HEK293 (cell line): ENCODE results near the gene EXOC3L2.

Experiments used
- BCL11B ChIP-seq: fragments of 450-650 bp; formaldehyde crosslinking; IDR thresholded peaks from 2 replicates; pipeline ENCODE4 v1.5.1; 2016; ENCODE audit warnings: low read depth, missing biosample characterization, missing genetic modification characterization
- GLI4 ChIP-seq: fragments of 450-650 bp; formaldehyde crosslinking; IDR thresholded peaks from 2 replicates; pipeline ENCODE4 v1.5.1; 2016; ENCODE audit warnings: missing biosample characterization, missing genetic modification characterization
- KLF8 ChIP-seq: fragments of 450-650 bp; formaldehyde crosslinking; IDR thresholded peaks from 2 replicates; pipeline ENCODE4 v1.5.1; 2016; ENCODE audit warnings: missing biosample characterization, missing genetic modification characterization
- PRDM1 ChIP-seq: fragments of 450-650 bp; formaldehyde crosslinking; IDR thresholded peaks from 2 replicates; pipeline ENCODE4; 2016; ENCODE audit warnings: missing biosample characterization, missing genetic modification characterization
- REPIN1 ChIP-seq: fragments of 450-650 bp; formaldehyde crosslinking; IDR thresholded peaks from 2 replicates; pipeline ENCODE4 v1.5.1; 2017; ENCODE audit warnings: missing biosample characterization, missing genetic modification characterization, low read depth
- SP2 ChIP-seq: fragments of 450-650 bp; formaldehyde crosslinking; IDR thresholded peaks from 2 replicates; pipeline ENCODE4 v1.5.1; 2016; ENCODE audit warnings: missing biosample characterization, missing genetic modification characterization
- TCF7L2 ChIP-seq: IDR thresholded peaks from 2 replicates; pipeline ENCODE4 v1.6.1; 2011; ENCODE audit warnings: low read depth, mild to moderate bottlenecking, inconsistent platforms, low read length, moderate library complexity, borderline replicate concordance
- WT1 ChIP-seq: fragments of 450-650 bp; formaldehyde crosslinking; IDR thresholded peaks from 2 replicates; pipeline ENCODE4 v1.5.1; 2016; ENCODE audit warnings: missing biosample characterization, missing genetic modification characterization
- ZFHX2 ChIP-seq: fragments of 450-650 bp; formaldehyde crosslinking; conservative IDR thresholded peaks from 2 replicates; pipeline ENCODE4 v1.5.1; 2016; ENCODE audit warnings: missing biosample characterization, missing genetic modification characterization
- ZFP3 ChIP-seq: fragments of 450-650 bp; formaldehyde crosslinking; IDR thresholded peaks from 2 replicates; pipeline ENCODE4 v1.5.1; 2016; ENCODE audit warnings: low read depth, missing biosample characterization, missing genetic modification characterization
- ZFP69B ChIP-seq: fragments of 450-650 bp; formaldehyde crosslinking; IDR thresholded peaks from 2 replicates; pipeline ENCODE4 v1.5.1; 2016; ENCODE audit warnings: missing biosample characterization, missing genetic modification characterization
- ZIC2 ChIP-seq: fragments of 450-650 bp; formaldehyde crosslinking; IDR thresholded peaks from 2 replicates; pipeline ENCODE4 v1.5.1; 2016; ENCODE audit warnings: missing biosample characterization, missing genetic modification characterization
- ZNF140 ChIP-seq: fragments of 450-650 bp; formaldehyde crosslinking; IDR thresholded peaks from 2 replicates; pipeline ENCODE4 v1.5.1; 2016; ENCODE audit warnings: missing biosample characterization, missing genetic modification characterization
- ZNF221 ChIP-seq: fragments of 450-650 bp; formaldehyde crosslinking; IDR thresholded peaks from 2 replicates; pipeline ENCODE4 v1.5.1; 2017; ENCODE audit warnings: missing biosample characterization, missing genetic modification characterization, borderline replicate concordance
- ZNF555 ChIP-seq: fragments of 450-650 bp; formaldehyde crosslinking; conservative IDR thresholded peaks from 2 replicates; pipeline ENCODE4 v1.5.1; 2017; ENCODE audit warnings: missing biosample characterization, mild to moderate bottlenecking, missing genetic modification characterization, inconsistent platforms
- ZNF621 ChIP-seq: fragments of 450-650 bp; formaldehyde crosslinking; IDR thresholded peaks from 2 replicates; pipeline ENCODE4 v1.5.1; 2017; ENCODE audit warnings: missing biosample characterization, missing genetic modification characterization
- ZNF629 ChIP-seq: fragments of 450-650 bp; formaldehyde crosslinking; IDR thresholded peaks from 2 replicates; pipeline ENCODE4 v1.5.1; 2017; ENCODE audit warnings: missing biosample characterization, missing genetic modification characterization
- ZNF660 ChIP-seq: fragments of 450-650 bp; IDR thresholded peaks from 2 replicates; pipeline ENCODE4 v1.5.1; 2018; ENCODE audit warnings: missing biosample characterization, mild to moderate bottlenecking, missing genetic modification characterization
- ZNF670 ChIP-seq: fragments of 450-650 bp; formaldehyde crosslinking; IDR thresholded peaks from 2 replicates; pipeline ENCODE4 v1.5.1; 2016; ENCODE audit warnings: missing biosample characterization, missing genetic modification characterization, low read depth
- ZNF830 ChIP-seq: fragments of 450-650 bp; IDR thresholded peaks from 2 replicates; pipeline ENCODE4 v1.5.0; 2018; ENCODE audit warnings: missing biosample characterization, missing genetic modification characterization, low read depth, mild to moderate bottlenecking, moderate library complexity
- TF ChIP-seq, protein P1 (sequence below): fragments of 450-650 bp; formaldehyde crosslinking; IDR thresholded peaks from 2 replicates; pipeline ENCODE4 v1.5.1; 2016; ENCODE audit warnings: missing biosample characterization, missing genetic modification characterization, borderline replicate concordance
- TF ChIP-seq, protein P2 (sequence below): fragments of 450-650 bp; formaldehyde crosslinking; conservative IDR thresholded peaks from 2 replicates; pipeline ENCODE4 v1.5.1; 2016; ENCODE audit warnings: low read depth, missing biosample characterization, missing genetic modification characterization
- TF ChIP-seq, protein P3 (sequence below): fragments of 450-650 bp; formaldehyde crosslinking; IDR thresholded peaks from 2 replicates; pipeline ENCODE4 v1.5.1; 2017; ENCODE audit warnings: missing biosample characterization, missing genetic modification characterization
- TF ChIP-seq, protein P4 (sequence below): fragments of 450-650 bp; formaldehyde crosslinking; IDR thresholded peaks from 2 replicates; pipeline ENCODE4 v1.5.1; 2016; ENCODE audit warnings: missing biosample characterization, missing genetic modification characterization
- TF ChIP-seq, protein P5 (sequence below): fragments of 450-650 bp; formaldehyde crosslinking; IDR thresholded peaks from 2 replicates; pipeline ENCODE4 v1.5.1; 2016; ENCODE audit warnings: missing biosample characterization, missing genetic modification characterization
- TF ChIP-seq, protein P6 (sequence below): fragments of 450-650 bp; formaldehyde crosslinking; IDR thresholded peaks from 2 replicates; pipeline ENCODE4 v1.5.1; 2017; ENCODE audit warnings: missing biosample characterization, missing genetic modification characterization

EXOC3L2 gene

DNA sequence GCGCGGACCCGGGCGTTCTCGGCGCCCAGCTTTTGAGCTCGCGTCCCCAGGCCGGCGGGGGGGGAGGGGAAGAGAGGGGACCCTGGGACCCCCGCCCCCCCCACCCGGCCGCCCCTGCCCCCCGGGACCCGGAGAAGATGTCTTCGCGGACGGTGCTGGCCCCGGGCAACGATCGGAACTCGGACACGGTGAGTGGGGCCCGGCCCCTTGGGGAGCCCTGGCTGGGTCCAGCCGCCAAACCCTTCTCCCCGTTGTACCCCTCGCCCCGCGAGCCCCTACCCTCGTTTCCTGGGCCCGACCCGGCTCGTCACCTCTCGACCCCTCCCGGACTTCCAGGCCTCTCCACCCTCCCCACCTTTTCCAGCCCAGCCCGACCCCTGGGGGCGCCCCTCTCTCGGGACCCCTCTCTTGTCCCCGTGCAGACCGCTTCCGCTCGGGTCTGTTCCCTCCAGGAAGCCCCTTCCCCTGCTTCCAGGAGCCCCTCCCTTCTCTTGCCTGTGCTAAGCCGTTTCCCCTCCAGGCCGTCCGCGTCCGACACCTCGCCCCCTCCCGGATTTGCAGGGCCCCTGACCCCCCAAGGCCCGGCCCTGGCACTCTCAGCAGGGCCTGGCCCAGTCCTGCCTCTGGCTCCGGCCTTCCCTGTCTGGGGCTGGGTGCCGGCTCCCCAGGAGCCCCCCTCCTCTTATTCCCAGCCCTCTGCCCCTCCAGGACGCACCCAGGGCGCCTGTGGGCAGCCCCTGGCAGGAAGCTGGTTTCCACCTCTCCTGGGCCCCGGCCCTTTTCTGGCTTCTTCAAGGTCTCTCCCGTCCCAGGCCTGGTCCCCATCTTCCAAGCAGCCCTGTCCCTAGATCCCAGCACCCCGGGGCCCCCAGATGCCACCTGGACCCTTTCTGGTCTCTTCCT, 6.5 kb upstream of the EXOC3L2 start (continued):
- TF ChIP-seq, protein P1, sequence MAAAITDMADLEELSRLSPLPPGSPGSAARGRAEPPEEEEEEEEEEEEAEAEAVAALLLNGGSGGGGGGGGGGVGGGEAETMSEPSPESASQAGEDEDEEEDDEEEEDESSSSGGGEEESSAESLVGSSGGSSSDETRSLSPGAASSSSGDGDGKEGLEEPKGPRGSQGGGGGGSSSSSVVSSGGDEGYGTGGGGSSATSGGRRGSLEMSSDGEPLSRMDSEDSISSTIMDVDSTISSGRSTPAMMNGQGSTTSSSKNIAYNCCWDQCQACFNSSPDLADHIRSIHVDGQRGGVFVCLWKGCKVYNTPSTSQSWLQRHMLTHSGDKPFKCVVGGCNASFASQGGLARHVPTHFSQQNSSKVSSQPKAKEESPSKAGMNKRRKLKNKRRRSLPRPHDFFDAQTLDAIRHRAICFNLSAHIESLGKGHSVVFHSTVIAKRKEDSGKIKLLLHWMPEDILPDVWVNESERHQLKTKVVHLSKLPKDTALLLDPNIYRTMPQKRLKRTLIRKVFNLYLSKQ (tag by site-specific recombination): no peak
- TF ChIP-seq, protein P2, sequence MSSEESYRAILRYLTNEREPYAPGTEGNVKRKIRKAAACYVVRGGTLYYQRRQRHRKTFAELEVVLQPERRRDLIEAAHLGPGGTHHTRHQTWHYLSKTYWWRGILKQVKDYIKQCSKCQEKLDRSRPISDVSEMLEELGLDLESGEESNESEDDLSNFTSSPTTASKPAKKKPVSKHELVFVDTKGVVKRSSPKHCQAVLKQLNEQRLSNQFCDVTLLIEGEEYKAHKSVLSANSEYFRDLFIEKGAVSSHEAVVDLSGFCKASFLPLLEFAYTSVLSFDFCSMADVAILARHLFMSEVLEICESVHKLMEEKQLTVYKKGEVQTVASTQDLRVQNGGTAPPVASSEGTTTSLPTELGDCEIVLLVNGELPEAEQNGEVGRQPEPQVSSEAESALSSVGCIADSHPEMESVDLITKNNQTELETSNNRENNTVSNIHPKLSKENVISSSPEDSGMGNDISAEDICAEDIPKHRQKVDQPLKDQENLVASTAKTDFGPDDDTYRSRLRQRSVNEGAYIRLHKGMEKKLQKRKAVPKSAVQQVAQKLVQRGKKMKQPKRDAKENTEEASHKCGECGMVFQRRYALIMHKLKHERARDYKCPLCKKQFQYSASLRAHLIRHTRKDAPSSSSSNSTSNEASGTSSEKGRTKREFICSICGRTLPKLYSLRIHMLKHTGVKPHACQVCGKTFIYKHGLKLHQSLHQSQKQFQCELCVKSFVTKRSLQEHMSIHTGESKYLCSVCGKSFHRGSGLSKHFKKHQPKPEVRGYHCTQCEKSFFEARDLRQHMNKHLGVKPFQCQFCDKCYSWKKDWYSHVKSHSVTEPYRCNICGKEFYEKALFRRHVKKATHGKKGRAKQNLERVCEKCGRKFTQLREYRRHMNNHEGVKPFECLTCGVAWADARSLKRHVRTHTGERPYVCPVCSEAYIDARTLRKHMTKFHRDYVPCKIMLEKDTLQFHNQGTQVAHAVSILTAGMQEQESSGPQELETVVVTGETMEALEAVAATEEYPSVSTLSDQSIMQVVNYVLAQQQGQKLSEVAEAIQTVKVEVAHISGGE (tag by site-specific recombination): peak; percentile 45
- TF ChIP-seq ZNF555: no peak
- 0 out of 2 replicates have a peak, but pooled peaks have one; percentile 2 for TF ChIP-seq SP2
- no peak for TF ChIP-seq ZNF629 (tag by site-specific recombination)
- TF ChIP-seq ZNF670: no peak
- no peak for TF ChIP-seq PRDM1 (tag by site-specific recombination)
- no peak for TF ChIP-seq ZFHX2 (tag by site-specific recombination)
- peak; percentile 23; the same call in 1 of the 2 replicates for TF ChIP-seq ZFP69B (tag by site-specific recombination)
- peak; percentile 58 for TF ChIP-seq KLF8 (tag by site-specific recombination)
- TF ChIP-seq WT1 (tag by site-specific recombination): no peak
- peak; percentile 78; the same call in 1 of the 2 replicates for TF ChIP-seq BCL11B (tag by site-specific recombination)
- TF ChIP-seq ZNF140: no peak
- no peak for TF ChIP-seq ZNF221 (tag by site-specific recombination)
- TF ChIP-seq ZIC2 (tag by site-specific recombination): peak; percentile 79
- TF ChIP-seq ZNF830 (tag by site-specific recombination): no peak
- TF ChIP-seq TCF7L2: no peak
- TF ChIP-seq ZFP3: no peak
- TF ChIP-seq, protein P3, sequence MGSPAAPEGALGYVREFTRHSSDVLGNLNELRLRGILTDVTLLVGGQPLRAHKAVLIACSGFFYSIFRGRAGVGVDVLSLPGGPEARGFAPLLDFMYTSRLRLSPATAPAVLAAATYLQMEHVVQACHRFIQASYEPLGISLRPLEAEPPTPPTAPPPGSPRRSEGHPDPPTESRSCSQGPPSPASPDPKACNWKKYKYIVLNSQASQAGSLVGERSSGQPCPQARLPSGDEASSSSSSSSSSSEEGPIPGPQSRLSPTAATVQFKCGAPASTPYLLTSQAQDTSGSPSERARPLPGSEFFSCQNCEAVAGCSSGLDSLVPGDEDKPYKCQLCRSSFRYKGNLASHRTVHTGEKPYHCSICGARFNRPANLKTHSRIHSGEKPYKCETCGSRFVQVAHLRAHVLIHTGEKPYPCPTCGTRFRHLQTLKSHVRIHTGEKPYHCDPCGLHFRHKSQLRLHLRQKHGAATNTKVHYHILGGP (tag by site-specific recombination): no peak
- no peak for TF ChIP-seq GLI4
- TF ChIP-seq, protein P4, sequence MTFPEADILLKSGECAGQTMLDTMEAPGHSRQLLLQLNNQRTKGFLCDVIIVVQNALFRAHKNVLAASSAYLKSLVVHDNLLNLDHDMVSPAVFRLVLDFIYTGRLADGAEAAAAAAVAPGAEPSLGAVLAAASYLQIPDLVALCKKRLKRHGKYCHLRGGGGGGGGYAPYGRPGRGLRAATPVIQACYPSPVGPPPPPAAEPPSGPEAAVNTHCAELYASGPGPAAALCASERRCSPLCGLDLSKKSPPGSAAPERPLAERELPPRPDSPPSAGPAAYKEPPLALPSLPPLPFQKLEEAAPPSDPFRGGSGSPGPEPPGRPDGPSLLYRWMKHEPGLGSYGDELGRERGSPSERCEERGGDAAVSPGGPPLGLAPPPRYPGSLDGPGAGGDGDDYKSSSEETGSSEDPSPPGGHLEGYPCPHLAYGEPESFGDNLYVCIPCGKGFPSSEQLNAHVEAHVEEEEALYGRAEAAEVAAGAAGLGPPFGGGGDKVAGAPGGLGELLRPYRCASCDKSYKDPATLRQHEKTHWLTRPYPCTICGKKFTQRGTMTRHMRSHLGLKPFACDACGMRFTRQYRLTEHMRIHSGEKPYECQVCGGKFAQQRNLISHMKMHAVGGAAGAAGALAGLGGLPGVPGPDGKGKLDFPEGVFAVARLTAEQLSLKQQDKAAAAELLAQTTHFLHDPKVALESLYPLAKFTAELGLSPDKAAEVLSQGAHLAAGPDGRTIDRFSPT: peak; percentile 43; the same call in 1 of the 2 replicates
- TF ChIP-seq, protein P5, sequence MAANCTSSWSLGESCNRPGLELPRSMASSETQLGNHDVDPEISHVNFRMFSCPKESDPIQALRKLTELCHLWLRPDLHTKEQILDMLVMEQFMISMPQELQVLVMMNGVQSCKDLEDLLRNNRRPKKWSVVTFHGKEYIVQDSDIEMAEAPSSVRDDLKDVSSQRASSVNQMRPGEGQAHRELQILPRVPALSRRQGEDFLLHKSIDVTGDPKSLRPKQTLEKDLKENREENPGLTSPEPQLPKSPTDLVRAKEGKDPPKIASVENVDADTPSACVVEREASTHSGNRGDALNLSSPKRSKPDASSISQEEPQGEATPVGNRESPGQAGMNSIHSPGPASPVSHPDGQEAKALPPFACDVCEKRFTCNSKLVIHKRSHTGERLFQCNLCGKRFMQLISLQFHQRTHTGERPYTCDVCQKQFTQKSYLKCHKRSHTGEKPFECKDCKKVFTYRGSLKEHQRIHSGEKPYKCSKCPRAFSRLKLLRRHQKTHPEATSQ (tag by site-specific recombination): no peak
- TF ChIP-seq, protein P6, sequence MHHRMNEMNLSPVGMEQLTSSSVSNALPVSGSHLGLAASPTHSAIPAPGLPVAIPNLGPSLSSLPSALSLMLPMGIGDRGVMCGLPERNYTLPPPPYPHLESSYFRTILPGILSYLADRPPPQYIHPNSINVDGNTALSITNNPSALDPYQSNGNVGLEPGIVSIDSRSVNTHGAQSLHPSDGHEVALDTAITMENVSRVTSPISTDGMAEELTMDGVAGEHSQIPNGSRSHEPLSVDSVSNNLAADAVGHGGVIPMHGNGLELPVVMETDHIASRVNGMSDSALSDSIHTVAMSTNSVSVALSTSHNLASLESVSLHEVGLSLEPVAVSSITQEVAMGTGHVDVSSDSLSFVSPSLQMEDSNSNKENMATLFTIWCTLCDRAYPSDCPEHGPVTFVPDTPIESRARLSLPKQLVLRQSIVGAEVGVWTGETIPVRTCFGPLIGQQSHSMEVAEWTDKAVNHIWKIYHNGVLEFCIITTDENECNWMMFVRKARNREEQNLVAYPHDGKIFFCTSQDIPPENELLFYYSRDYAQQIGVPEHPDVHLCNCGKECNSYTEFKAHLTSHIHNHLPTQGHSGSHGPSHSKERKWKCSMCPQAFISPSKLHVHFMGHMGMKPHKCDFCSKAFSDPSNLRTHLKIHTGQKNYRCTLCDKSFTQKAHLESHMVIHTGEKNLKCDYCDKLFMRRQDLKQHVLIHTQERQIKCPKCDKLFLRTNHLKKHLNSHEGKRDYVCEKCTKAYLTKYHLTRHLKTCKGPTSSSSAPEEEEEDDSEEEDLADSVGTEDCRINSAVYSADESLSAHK (tag by site-specific recombination): no peak
- no peak for TF ChIP-seq REPIN1 (tag by site-specific recombination)
- no peak for TF ChIP-seq ZNF621 (tag by site-specific recombination)
- TF ChIP-seq ZNF660 (tag by site-specific recombination): no peak
